ENCODE data around the gene DCLK1. TPM values are rescaled to one million over a fixed set of nuclear protein-coding genes. Genes with fewer than 3 reads are reported as not detected.

The DCLK1 gene
- total RNA-seq, 2 donors from 2014 or later = 18.2 to 30.1 TPM

DNA sequence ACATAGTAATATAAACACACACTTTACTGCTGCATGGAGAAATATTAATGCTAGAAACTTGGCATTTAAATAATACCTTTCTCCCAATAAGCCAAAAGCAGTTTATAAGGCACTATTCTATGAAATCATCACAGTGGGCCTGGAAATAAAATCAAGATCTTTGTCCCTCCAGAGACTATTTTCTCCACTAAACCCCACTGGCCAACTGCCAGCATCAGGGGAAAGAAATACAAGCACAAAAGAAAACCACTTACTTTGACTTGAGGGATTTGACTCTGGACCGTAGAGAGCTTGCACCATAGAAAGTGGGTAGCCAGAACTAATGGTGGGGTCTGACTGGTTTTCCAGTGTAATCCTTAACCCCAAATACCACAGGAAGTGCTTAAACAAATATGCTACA lies 71.9 kb downstream of the DCLK1 start:
- intact Hi-C loops (cut with DNase I) = no loop called here
- ATAC-seq (no peak), DNase-seq (peak; percentile 19)

DNA sequence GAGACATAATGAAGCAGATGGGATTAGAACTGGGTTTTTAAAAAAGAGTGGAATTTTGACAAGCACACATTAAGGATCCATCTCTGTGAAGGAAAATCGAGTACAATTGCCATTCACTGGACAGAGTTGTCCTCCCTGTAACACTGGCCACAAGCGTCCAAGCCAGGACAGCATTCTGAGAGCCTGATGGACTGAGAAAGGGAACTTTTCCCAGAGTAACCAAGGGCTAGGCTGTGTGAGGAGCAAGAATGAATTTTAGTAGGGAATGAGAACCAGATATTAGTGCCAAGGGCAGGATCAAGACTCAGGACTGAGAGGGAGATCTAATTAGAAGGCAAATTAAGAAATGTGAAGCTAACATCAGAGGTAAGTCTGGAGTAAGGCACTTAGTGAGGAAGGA lies 73.1 kb downstream of the DCLK1 start:
- ATAC-seq (no peak), DNase-seq (no peak)
- intact Hi-C loops (cut with DNase I) = no loop called here

DNA sequence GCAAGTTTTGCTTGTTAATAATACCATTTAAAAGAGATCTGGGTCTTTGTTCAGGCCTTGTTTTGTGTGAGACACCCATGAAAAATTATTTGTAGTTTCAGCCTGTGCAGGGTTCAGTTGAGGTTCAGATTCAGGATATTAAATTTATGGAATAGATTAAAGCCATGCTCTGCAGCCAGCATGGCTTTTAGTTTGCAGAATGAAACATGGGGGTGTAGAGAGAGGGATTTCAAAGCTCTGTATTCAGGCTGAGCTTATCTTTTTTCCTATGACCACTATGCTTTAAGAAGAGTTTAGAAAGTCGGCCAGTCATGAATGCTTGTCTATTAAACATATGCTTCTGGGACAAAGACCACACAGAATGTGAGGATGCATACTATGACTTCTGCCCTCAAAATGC lies 73.6 kb downstream of the DCLK1 start:
- intact Hi-C loops (cut with DNase I) = no loop called here
- ATAC-seq = no peak
- no peak for DNase-seq

DNA sequence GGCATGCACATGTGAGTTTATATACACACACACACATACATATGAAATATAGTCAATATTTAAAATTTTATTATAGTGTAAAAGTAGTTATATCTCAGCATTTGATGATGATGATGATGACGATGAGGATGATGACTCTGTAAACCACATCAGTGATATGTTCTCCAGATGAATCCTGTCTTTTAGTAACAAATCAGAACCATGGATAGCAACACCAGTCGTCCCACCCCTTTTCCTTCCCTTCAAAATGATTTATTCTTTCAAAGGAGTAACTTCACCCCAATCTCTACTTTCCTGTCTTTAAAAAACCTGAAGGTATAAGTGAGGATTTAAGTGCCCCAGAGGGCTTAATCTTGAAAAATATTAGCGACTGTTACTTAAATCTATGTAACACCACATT lies 74.1 kb downstream of the DCLK1 start:
- no peak for ATAC-seq
- no peak for DNase-seq
- intact Hi-C loops (cut with DNase I) = no loop called here

DNA sequence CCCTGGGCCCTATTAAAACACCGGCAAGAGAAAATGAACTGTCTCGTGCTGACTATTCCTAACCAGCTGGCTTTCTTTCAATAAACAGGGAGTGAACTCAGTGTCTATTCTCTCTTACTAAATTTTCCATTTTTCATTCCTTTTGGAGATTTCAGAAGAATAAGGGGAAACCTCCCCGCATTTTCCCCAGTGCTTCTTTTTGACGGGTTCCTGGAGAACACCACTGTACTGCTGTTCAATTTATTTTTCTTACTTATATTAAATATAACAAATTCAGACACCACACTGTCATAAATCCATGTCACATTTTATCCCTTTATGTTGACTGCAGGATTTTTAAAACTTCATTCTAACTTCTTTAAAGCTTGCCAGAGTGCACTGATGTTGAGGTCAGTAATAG lies 75.8 kb downstream of the DCLK1 start:
- DNase-seq (no peak), ATAC-seq (no peak)
- intact Hi-C loops (cut with DNase I) = no loop called here

DNA sequence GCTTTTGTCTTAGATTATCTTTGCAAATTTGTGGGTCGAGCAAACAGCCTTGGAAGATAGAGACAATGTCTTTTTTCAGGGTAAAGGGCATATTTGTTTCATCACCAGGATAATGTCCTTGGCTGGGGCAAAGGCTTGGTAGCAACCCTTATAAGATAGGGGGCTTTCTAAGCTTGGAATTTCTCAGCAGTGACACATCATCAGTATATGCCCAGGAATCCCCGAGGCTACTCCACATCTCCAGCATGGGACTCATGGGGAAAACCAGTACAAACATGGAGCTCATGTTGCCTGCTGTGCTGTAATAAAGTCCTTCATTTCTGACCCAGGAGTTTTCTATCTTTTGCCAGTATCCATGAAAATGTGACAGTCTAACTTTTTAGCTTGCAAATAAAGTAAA lies 77.1 kb downstream of the DCLK1 start:
- intact Hi-C loops (cut with DNase I) = no loop called here
- ATAC-seq (no peak), DNase-seq (no peak)

DNA sequence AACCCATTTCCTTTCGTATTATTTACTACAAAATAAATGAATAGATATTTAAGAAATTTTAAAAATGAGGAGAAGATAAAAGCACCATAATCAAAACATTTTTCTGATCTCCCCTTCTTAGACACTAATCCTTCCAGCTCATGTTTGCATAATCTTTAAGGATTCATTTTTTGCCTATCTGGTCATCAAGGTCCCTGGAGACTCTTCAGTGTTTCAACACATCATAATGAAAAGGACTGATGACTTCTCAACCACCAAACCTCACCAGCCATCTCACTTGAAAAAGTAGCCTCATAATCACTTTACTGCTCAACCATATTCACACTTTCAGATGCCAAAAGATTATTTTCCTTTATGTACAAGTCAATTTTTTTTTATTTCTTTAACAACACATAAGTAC lies 80.1 kb downstream of the DCLK1 start:
- intact Hi-C loops (cut with DNase I) = no loop called here
- no peak for DNase-seq
- ATAC-seq = no peak

DNA sequence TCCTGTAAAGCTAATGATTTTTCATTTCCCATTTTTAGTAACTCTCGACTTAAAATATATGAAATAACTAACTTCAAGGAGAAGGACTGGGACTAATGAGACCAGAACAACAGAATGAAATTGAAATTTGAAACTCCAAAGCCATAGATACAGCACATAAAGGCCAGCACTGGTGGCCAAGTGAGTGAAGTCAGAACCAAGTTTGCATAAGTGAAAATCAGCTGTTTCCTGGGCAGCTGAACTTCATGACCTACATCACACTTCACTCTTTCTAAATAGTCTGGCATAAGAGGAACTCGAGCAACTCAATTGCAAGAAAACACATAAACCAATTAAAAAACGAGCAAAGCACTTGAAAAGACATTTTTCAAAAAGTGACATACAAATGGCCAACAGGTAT lies 84.5 kb downstream of the DCLK1 start:
- DNase-seq (no peak), ATAC-seq (no peak)
- intact Hi-C loops (cut with DNase I) = no loop called here

DNA sequence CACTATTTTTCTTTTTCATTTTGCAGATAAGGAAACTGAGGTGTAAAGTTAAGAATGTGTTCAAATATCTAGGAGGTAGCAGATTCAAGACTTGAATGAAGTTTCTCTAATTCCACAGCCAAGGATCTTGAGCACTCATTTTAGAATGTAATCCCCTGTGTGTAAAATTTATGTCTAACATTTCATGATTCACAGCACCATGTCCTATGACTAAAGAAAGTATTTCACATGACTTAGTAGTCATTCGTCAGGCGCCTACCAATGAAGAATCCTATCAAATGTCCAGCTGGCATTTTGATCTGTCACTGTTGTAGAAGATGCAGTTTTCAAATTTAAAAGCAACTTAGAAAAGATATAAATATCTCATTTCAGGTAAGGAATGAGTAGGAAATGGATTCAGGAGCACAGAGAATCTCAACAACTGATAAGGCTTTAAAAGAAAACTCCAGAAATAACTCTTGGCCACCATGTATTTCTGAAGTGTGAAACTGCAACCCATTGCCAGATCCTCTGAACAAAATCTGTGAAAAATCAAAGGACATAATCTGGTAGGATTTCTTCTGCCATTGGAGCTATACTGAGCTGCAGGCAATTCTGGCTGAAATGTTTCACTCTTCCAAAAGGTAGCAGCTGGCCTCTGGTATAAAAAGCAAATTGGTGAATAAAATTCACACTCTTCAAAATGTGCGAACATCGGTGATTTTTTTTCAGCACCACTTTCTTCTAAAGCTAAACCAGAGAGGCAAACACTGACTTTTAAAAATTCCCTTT lies 92.2 kb downstream of the DCLK1 start:
- intact Hi-C loops (cut with DNase I) = no loop called here
- ATAC-seq = no peak

DNA sequence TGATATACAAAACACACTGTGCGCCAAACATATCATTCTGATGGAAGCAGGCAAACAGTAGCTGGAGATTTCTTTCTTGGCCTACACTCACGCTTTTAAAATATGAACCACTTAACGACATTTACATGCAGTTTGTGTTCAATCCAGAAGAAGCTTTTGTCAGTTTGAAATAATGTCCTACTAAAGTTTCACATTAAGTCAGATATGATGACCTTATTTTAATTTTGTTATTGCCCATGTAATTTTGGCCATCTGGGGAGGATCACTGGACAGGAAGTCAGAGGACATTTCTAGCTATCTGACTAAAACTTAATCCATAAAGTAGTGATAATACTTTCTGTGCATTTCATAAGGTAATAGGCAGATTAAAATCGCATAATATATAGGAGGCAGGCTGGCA lies 98.1 kb downstream of the DCLK1 start:
- no peak for ATAC-seq
- intact Hi-C loops (cut with DNase I) = no loop called here

More for the DNA sequence above, 92.2 kb downstream of the DCLK1 start:
- no peak for DNase-seq

DNA sequence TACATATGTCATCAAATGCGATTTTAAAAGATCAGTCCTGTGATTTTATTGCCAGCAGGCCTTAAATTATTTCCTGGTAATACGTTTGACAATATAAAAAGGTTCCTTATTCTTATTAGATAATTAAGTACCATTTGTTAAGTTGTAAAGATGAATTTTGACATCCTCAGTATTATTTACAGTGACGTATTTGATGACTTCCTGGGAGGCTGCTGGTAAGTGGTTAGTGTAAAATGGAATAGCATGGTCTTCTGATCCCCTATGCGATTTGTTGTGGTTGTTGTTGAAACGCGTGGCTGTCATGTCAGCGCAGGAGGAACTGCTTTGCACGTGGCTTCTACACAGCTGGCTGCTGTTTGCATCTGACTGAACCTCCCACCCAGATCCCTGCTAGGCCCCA lies 99.7 kb downstream of the DCLK1 start:
- DNase-seq = no peak
- ATAC-seq = no peak
- intact Hi-C loops (cut with DNase I) = no loop called here

More for the DNA sequence above, 98.1 kb downstream of the DCLK1 start:
- DNase-seq = no peak

DNA sequence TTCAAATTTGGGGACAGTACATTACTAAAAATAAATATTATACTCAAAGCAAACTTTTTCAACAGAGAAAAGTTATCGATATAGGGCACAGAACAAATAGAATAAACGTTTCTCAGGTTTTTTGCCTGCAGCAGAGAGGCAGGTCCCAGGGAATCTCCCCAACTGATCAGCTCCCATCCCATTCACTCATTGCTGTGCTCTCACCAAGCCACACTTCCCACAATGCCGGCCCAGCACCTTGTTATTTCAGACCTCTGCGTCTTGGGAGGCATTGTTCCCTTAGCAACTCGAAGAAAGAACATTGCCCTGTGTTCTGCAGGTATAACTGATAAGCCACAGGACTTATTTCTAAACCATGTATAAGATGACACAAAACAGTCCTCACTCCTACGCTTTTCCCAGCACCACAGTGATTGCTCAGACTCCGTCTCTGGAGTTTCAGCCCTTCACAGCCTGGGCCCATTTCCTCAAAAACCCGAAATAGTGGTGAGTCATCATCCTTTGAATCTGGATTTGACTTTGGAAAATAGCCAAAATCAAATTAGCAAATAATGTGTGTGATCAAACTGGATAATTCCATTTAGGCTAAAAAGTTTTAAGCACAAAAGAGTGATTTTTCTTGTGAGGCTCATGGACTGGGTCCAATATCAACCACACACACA lies 100.4 kb downstream of the DCLK1 start:
- DNase-seq = peak; percentile 34
- peak; percentile 44 to 91 for ATAC-seq
- intact Hi-C loops (cut with DNase I) = no loop called here

DNA sequence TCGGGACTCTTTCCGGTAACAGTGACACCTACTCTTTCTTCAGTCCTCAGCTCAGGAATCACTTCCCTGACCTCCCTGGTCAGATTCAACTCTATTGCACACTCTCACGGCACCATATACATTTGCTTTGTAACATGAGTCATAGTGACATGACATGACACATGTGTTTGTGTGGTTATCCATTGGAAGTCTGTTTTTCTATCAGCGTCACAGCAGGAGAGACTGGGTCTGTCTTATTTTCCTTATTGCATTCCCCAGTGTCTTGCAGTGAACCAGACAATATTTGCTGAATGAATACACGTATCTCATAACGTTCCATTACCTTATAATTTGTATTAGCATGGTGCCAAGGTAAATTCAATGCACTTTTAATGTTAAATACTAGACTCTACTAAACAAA lies 102.0 kb downstream of the DCLK1 start:
- DNase-seq = no peak
- intact Hi-C loops (cut with DNase I) = no loop called here
- no peak for ATAC-seq

DNA sequence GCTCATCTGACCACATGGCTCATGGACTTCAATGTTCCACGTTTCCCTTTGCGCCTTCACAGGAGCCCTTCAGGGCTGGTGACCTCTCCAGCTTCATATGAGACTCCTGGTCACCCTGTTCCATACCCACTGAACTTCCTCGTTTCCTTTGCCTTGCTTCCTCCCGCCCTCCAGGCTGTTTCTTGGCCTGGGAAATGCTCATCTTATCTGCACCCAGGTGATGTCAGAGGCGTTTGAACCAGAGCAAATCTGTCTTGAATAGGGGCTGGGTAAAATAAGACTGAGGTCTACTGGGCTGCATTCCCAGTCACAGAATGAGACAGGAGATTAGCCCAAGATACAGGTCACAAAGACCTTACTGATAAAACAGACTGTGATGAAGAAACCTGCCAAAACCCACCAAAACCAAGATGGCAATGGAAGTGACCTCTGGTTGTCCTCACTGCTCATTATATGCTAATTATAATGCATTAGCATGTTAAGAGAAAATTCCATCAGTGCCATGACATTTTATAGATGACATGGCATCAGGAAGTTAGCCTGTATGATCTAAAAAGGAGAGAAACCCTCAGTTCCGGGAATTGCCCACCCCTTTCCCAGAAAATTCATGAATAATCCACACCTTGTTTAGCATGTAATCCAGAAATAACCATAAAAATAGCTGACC lies 102.7 kb downstream of the DCLK1 start:
- intact Hi-C loops (cut with DNase I) = no loop called here
- ATAC-seq (no peak), DNase-seq (no peak)

DNA sequence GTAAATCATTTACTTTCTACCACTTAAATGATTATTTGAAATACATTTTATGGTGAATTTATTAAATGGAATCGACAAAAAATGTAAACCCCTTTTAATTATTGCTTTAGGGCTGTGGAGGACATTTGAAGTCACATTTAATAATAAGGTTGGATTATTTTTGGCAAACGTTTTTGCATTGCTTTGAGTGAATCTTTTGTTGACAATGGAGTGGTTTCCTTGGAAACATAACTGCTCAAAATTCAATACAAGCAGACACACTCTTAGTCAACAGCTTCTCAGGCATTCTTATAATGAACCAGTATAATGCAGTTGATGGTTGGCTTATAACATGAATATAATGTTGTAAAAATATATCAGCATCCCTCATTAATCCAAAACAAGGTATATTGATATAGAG lies 104.7 kb downstream of the DCLK1 start:
- ATAC-seq = peak in 1 of 2 donors; percentile 23
- no peak for DNase-seq
- intact Hi-C loops (cut with DNase I) = no loop called here

DNA sequence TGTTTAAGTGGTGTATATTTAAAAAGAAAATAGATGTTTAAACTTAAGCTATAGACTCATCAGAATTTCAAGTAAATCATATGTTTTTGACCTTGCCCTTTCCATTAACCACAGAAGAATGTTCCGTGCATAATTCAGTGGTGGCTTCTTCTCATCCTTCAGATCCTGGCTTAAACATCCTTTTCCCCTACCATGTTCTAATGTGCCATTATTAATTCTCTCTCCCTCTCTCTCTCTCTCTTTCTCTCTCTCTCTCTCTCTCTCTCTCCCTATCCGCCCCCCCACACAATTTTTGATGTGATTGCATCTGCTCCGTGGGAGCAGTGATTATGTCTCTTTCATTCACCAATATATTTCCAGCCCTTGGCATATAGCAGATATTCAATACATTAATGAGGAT lies 116.4 kb downstream of the DCLK1 start:
- DNase-seq = no peak
- intact Hi-C loops (cut with DNase I) = no loop called here
- no peak for ATAC-seq

DNA sequence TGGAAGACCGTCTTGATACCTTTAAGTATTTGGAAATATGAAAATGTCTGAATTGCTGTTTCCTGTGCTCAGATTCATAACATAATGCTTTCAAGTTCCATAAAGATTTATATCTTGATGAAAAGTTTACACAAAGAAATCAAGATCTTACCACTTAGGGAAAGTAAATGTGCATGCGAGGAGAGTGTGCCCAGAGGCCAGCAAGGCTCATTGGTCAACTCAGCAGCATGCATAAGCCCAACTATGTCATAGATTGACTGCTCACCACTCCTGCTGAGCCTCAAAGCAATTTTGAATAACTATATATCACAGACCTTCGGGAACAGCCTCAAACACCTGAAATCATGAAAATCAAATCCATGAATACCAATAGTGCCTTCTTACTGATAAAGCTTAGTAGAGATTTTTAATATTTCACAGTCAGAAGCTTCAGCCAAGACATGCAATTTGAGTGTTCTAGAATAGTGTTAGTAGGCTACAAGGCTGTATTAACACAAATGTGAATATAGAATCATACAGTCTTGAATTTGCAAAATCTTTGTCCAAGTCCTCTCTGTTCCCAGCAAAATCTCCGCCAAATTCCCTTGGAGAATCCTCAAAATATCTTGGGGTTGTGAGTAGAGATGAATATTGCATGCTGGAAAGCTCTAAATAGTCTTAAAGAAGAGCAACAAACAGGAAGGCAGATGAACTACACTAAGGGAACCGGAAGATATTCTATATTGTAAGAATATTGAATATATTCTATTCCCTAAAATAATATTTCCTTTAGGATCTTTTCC lies 124.1 kb downstream of the DCLK1 start:
- ATAC-seq (no peak), DNase-seq (no peak)
- intact Hi-C loops (cut with DNase I) = no loop called here

DNA sequence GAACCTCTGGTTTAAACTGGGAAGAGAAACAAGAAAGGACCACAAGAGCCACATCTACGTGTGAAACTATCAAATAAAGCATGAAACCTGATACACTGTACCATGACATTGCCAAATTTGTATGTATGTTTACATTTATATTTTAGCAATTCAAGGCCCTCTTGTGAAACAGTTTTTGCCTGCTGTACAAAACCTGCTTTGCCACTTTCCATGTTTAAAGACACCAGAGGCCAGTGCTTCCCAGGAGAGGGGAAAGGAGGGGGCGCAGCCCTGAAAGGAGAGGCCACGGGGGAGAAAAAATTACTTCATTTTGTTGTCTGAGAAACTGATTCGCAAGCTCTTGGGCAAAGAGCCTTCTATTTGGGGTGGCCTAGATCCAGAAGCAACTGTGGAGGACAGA lies 124.8 kb downstream of the DCLK1 start:
- intact Hi-C loops (cut with DNase I) = no loop called here
- peak in 1 of 2 donors; percentile 53 for ATAC-seq
- DNase-seq = no peak

DNA sequence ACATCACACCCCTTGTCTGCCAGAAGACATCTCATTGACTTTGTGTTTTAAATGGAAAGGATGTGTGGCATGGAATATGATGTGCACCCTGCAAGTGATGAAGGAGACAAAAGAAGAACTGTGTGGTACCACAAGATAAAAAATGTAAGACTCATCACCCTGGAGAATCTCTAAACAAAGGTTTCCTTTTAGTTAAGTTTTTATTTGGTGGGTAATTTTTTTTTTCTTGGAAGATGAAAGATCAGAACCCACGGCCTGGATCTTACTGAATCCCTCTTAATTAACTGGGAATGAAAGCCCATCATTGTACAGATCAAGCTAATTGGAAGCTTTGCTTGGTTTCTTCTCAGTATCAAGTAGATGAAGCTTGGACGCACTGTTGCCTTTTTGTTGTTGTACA lies 129.6 kb downstream of the DCLK1 start:
- no peak for DNase-seq
- intact Hi-C loops (cut with DNase I) = no loop called here
- no peak for ATAC-seq

DNA sequence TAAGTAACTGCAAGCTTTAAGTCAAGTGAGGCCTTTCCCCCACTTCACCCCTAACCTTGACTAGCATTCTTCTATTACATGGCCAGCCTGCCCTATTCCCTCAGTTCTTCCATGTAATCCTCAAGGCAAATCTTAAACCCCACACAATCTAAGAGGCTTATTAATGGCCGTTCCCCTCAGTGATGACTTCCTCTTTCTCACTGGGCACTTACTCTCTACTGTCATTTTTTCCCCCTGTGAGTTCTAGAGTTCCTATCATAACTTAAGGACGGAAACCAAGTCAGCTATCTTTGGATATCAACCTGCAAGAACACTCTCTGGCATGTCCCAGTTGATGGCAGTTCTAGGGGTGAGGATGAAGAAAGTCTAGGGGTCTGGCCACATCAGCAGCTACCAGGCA lies 131.2 kb downstream of the DCLK1 start:
- DNase-seq = no peak
- ATAC-seq = no peak
- intact Hi-C loops (cut with DNase I) = no loop called here

Measured in left cardiac atrium (tissue), 4 donors.